ENCODE results near the gene BTRC.

The BTRC gene

DNA sequence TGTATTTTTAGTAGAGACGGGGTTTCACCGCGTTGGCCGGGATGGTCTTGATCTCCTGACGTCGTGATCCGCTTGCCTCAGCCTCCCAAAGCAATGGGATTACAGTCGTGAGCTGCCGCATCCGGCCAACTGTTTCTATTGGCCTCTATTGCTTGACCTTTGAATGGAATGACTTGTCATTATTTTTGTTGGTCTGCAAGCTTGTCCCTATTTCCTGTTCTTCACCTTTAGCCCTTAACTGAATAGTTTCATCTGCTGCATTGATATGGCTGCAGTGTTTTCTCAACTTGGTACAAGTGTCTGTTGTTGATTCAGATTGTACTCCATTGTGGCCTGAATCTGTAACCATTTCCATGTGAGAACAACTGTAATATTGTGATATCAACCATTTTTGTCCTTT lies 128.6 kb downstream of the BTRC start:
- no peaks in the 10 kb centered on the region for H3K9me3 ChIP-seq (ENCODE audit: control insufficient read depth, low read length)
- no peaks in the 10 kb centered on the region for H3K4me1 ChIP-seq (ENCODE audit: control insufficient read depth, insufficient read depth, low read length, poor library complexity, severe bottlenecking)
- 92 to 94% methylated on average over 8 to 10 of the region's 10 CpGs for WGBS, 2 experiments (ENCODE audit: insufficient coverage in 2 of 2)
- peaks cover 4% of the 10 kb centered on the region for H3K36me3 ChIP-seq (ENCODE audit: control insufficient read depth, insufficient read depth, low read length)
- no peak overlapping the region for H3K27ac ChIP-seq (ENCODE audit: low read depth, low read length, severe bottlenecking)
- no peak overlapping the region for H3K4me3 ChIP-seq (ENCODE audit: extremely low read depth, insufficient read depth, low read length, poor library complexity, severe bottlenecking)

DNA sequence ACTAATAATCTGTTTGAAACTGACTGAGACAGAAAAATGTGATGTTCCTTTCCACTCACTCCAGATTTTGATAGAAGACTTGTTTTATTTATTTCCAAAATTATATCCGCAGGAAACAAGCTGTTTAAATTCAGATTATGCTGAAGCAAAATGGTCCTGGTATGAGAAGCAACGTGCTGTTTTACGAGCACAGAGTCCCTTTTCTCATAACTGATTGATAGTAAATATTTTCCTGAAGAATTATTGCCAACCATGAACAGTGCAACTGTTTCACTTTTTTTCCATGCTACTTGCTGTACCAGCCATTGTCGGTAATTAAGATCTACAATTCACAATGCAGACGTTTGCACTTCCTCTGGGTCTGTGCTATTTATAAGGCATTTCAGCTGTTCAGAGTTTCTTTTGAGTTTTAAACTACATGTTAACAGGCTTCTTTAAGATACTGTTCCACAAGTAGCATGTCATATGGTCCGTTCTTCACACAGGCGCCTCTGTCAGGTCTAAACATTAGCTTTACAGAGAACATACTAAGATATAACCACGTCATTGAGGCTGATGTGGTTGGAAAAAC lies 130.3 kb downstream of the BTRC start:
- peaks cover 4% of the 10 kb centered on the region for H3K36me3 ChIP-seq (ENCODE audit: control insufficient read depth, insufficient read depth, low read length)
- H3K4me3 ChIP-seq (ENCODE audit: extremely low read depth, insufficient read depth, low read length, poor library complexity, severe bottlenecking) = no peak overlapping the region
- H3K9me3 ChIP-seq (ENCODE audit: control insufficient read depth, low read length) = no peaks in the 10 kb centered on the region
- 100% methylated on average over 1 of the region's 8 CpGs; no CpG with 5 or more reads in 1 of the 2 experiments for WGBS, 2 experiments (ENCODE audit: insufficient coverage in 2 of 2)
- no peaks in the 10 kb centered on the region for H3K4me1 ChIP-seq (ENCODE audit: control insufficient read depth, insufficient read depth, low read length, poor library complexity, severe bottlenecking)
- no peak overlapping the region for H3K27ac ChIP-seq (ENCODE audit: low read depth, low read length, severe bottlenecking)

DNA sequence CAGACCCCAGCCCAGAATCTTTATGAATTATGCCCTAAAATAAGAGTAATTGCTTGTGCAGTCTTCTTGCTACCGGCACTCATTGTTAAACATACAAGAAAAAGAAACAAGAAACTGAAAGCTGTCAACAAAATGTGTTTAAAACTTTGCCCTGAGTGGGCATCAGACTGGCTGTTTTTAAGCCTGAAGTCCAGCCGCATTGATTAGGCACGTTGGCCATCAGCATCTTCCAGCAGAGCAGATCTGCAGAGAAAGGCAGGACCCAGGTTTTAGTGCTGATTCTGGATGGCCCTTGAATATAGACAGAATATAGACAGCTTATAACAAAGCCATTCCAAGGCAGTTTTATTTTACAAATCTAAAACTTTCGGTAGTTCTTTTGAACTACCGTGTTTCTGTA lies 131.2 kb downstream of the BTRC start:
- peaks cover 3% of the 10 kb centered on the region for H3K36me3 ChIP-seq (ENCODE audit: control insufficient read depth, insufficient read depth, low read length)

DNA sequence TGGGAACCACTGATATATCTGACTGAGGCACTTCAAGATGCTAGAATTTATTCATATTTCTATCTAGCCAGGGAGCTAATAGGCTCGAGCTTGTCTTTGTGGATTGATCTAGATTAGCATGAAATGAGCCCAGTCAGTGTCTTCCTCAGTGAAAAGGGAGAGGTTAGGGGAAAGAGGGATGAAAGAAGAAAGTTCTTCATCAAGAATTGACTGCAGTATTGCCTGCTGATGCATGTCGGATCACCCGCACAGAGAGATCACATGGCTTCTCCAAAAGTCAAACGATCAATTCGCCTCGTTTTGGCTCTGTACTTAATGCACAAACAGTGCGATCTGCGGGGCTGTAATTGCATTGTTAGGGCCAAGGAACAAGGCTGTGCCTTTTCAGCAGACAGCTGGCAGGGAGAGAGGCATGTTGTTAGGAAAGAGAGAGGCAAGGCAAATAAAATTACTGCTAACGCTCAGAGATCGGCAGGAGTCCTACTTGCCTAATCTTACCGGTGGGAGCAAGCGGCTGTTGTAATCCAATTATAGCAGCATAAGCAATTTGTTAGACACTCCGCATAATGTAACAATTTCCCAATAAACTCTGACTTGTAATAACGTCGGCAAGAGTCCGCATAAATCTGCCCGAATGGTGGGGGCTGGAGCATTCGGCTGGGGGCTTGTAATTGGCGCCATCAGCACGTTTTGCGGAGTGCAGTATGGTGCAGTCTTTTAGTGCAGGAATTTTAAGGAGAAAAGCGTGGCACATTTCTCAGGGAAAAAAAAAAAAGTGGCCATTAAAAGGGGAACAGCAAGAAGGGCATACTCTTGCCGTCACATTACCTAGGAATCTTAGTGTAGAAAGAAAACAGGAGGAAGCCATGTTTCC lies 132.0 kb downstream of the BTRC start:
- H3K9me3 ChIP-seq (ENCODE audit: control insufficient read depth, low read length) = no peaks in the 10 kb centered on the region
- no peak overlapping the region for H3K27ac ChIP-seq (ENCODE audit: low read depth, low read length, severe bottlenecking)
- no peaks in the 10 kb centered on the region for H3K4me1 ChIP-seq (ENCODE audit: control insufficient read depth, insufficient read depth, low read length, poor library complexity, severe bottlenecking)
- no peaks in the 10 kb centered on the region for H3K36me3 ChIP-seq (ENCODE audit: control insufficient read depth, insufficient read depth, low read length)
- WGBS, 2 experiments (ENCODE audit: insufficient coverage in 2 of 2) = 75 to 78% methylated on average over 23 of the region's 23 CpGs
- no peak overlapping the region for H3K4me3 ChIP-seq (ENCODE audit: extremely low read depth, insufficient read depth, low read length, poor library complexity, severe bottlenecking)

More for the DNA sequence above, 131.2 kb downstream of the BTRC start:
- 93 to 95% methylated on average over 2 to 5 of the region's 5 CpGs for WGBS, 2 experiments (ENCODE audit: insufficient coverage in 2 of 2)
- Histone ChIP-seq H3K9me3 (ENCODE audit: control insufficient read depth, low read length) (no peaks in the 10 kb centered on the region), H3K4me3 (ENCODE audit: extremely low read depth, insufficient read depth, low read length, poor library complexity, severe bottlenecking) (no peak overlapping the region), H3K27ac (ENCODE audit: low read depth, low read length, severe bottlenecking) (no peak overlapping the region), H3K4me1 (ENCODE audit: control insufficient read depth, insufficient read depth, low read length, poor library complexity, severe bottlenecking) (no peaks in the 10 kb centered on the region)

DNA sequence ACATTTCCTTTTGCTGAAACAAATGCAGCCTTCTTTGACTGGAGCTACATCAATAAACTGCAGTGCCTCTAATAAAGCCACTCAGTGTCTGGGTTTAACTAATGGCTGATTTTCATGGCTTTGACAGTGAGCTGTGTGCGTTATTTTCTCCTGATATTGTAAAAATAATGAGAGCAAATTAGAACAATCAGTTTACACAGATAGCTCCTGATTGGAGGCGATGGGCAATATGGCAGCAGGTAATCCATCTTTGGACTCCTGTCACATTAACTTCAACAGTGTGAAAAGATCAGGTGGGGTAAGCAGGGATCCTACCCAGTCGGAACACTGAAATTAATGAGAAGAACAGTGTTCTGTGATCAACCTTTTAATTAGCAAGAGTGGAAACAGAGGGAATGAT lies 133.4 kb downstream of the BTRC start:
- H3K4me3 ChIP-seq (ENCODE audit: extremely low read depth, insufficient read depth, low read length, poor library complexity, severe bottlenecking) = no peak overlapping the region
- WGBS, 2 experiments (ENCODE audit: insufficient coverage in 2 of 2) = 100% methylated on average over 2 of the region's 3 CpGs; no CpG with 5 or more reads in 1 of the 2 experiments

DNA sequence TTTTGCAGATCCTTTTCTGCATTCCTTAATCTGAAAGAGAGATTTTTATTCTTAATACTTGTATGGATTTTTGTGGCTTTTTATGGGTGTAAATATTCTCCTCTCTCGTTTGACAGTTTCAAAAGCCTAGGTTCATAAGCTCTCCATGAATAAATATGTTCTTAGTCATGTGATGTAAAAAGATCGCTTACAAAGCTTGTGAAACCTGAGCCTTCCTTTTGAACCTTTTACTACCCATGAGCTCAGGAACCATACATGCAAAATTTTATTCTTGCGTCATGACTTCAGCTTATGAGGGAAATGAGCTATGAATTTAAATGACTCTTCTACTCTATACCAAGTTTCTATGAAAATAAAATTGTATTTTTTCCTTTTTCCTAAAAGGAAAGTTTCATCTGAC lies 135.4 kb downstream of the BTRC start:
- WGBS, 2 experiments (ENCODE audit: insufficient coverage in 2 of 2) = no CpG with 5 or more reads among the region's 3 CpGs
- no peaks in the 10 kb centered on the region for H3K4me1 ChIP-seq (ENCODE audit: control insufficient read depth, insufficient read depth, low read length, poor library complexity, severe bottlenecking)
- H3K4me3 ChIP-seq (ENCODE audit: extremely low read depth, insufficient read depth, low read length, poor library complexity, severe bottlenecking) = no peak overlapping the region
- no peaks in the 10 kb centered on the region for H3K36me3 ChIP-seq (ENCODE audit: control insufficient read depth, insufficient read depth, low read length)
- H3K27ac ChIP-seq (ENCODE audit: low read depth, low read length, severe bottlenecking) = no peak overlapping the region
- H3K9me3 ChIP-seq (ENCODE audit: control insufficient read depth, low read length) = no peaks in the 10 kb centered on the region

More for the DNA sequence above, 133.4 kb downstream of the BTRC start:
- Histone ChIP-seq H3K27ac (ENCODE audit: low read depth, low read length, severe bottlenecking) (no peak overlapping the region), H3K4me1 (ENCODE audit: control insufficient read depth, insufficient read depth, low read length, poor library complexity, severe bottlenecking) (no peaks in the 10 kb centered on the region), H3K36me3 (ENCODE audit: control insufficient read depth, insufficient read depth, low read length) (no peaks in the 10 kb centered on the region), H3K9me3 (ENCODE audit: control insufficient read depth, low read length) (no peaks in the 10 kb centered on the region)

DNA sequence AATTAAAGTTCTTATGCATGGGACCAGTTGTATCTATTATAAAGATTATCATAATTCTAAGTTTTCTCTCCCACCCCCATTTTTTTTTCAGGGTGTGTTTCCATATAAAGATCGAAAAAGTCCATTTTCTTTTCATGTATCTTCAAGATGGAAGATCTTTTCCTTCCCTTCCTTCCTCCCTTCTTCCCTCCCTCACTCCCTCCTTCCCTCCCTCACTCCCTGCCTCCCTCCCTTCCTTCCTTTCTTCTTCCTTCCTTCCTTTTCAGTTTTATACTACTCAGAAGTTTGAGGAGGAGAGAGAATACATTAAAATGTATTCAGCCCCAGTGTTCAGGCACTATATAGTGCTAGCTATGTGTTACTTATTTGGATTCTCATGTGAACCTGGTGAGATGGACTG lies 136.1 kb downstream of the BTRC start:
- Histone ChIP-seq H3K36me3 (ENCODE audit: control insufficient read depth, insufficient read depth, low read length) (no peaks in the 10 kb centered on the region), H3K4me1 (ENCODE audit: control insufficient read depth, insufficient read depth, low read length, poor library complexity, severe bottlenecking) (no peaks in the 10 kb centered on the region), H3K4me3 (ENCODE audit: extremely low read depth, insufficient read depth, low read length, poor library complexity, severe bottlenecking) (no peak overlapping the region), H3K27ac (ENCODE audit: low read depth, low read length, severe bottlenecking) (no peak overlapping the region), H3K9me3 (ENCODE audit: control insufficient read depth, low read length) (no peaks in the 10 kb centered on the region)
- WGBS, 2 experiments (ENCODE audit: insufficient coverage in 2 of 2) = no CpG with 5 or more reads among the region's 1 CpG

DNA sequence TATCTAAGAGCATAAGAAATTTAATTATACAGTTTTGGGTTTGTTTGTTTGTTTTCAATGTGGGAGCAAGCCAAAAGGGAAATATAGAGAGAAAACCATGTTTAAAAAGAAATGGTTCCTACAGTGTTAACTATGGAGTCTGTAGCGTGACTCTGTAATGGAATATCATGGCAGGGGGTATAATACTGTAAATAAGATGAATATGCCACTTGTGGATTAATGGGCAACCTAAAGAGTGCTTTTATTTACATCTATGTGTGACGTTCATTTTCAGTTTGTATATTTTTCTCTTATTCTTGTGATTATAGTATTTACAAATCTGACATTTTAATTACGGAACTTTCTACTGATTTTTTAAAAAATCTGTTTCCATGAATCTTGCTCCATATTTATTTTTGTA lies 138.2 kb downstream of the BTRC start:
- H3K9me3 ChIP-seq (ENCODE audit: control insufficient read depth, low read length) = no peaks in the 10 kb centered on the region
- H3K4me3 ChIP-seq (ENCODE audit: extremely low read depth, insufficient read depth, low read length, poor library complexity, severe bottlenecking) = no peak overlapping the region
- no peaks in the 10 kb centered on the region for H3K36me3 ChIP-seq (ENCODE audit: control insufficient read depth, insufficient read depth, low read length)
- no peak overlapping the region for H3K27ac ChIP-seq (ENCODE audit: low read depth, low read length, severe bottlenecking)
- 71 to 100% methylated on average over 1 of the region's 3 CpGs for WGBS, 2 experiments (ENCODE audit: insufficient coverage in 2 of 2)
- no peaks in the 10 kb centered on the region for H3K4me1 ChIP-seq (ENCODE audit: control insufficient read depth, insufficient read depth, low read length, poor library complexity, severe bottlenecking)

DNA sequence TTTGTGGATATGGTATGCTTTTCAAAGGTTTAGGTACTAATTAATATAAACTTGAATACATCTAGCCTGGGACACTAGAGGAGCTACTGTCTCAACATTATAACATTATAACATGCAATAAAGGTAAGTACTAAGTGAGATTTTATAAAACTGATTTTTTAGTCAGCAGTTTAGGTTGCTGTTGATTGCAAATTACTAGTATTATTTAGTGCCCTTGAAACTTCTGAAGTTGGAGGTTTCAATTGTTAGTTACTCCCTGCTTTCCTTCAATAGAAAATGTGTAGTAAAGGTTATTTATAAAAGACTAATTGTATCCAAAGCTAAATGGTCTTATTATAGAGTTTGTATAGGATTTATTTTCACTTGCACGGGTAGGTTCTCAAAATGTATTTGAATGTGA lies 138.8 kb downstream of the BTRC start:
- H3K27ac ChIP-seq (ENCODE audit: low read depth, low read length, severe bottlenecking) = no peak overlapping the region
- no CpG with 5 or more reads among the region's 1 CpG for whole genome bisulfite sequencing, 2 experiments (ENCODE audit: insufficient coverage in 2 of 2)

DNA sequence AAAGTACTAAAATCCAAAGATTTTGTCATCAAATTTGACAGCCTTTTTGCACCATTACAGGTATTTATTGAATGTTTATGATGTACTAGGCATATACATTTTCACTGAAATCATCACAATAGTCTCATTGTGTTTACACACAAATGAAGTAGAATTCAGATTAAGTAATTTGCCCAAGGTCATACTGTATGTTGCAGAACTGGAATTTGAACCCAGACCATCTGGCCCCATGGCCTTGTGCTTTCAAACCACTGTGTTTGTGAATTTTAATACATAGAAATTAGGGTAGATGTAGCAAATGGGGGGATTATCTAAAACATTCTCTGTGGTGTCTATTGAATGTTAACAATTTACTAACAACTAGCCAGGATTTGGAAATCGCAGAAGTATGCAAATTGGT lies 139.3 kb downstream of the BTRC start:
- no peak overlapping the region for H3K4me3 ChIP-seq (ENCODE audit: extremely low read depth, insufficient read depth, low read length, poor library complexity, severe bottlenecking)
- no peaks in the 10 kb centered on the region for H3K4me1 ChIP-seq (ENCODE audit: control insufficient read depth, insufficient read depth, low read length, poor library complexity, severe bottlenecking)
- H3K36me3 ChIP-seq (ENCODE audit: control insufficient read depth, insufficient read depth, low read length) = no peaks in the 10 kb centered on the region
- no peak overlapping the region for H3K27ac ChIP-seq (ENCODE audit: low read depth, low read length, severe bottlenecking)
- no peaks in the 10 kb centered on the region for H3K9me3 ChIP-seq (ENCODE audit: control insufficient read depth, low read length)
- no CpG with 5 or more reads among the region's 1 CpG for WGBS, 2 experiments (ENCODE audit: insufficient coverage in 2 of 2)

More for the DNA sequence above, 138.8 kb downstream of the BTRC start:
- Histone ChIP-seq H3K4me1 (ENCODE audit: control insufficient read depth, insufficient read depth, low read length, poor library complexity, severe bottlenecking) (no peaks in the 10 kb centered on the region), H3K9me3 (ENCODE audit: control insufficient read depth, low read length) (no peaks in the 10 kb centered on the region), H3K4me3 (ENCODE audit: extremely low read depth, insufficient read depth, low read length, poor library complexity, severe bottlenecking) (no peak overlapping the region), H3K36me3 (ENCODE audit: control insufficient read depth, insufficient read depth, low read length) (no peaks in the 10 kb centered on the region)

DNA sequence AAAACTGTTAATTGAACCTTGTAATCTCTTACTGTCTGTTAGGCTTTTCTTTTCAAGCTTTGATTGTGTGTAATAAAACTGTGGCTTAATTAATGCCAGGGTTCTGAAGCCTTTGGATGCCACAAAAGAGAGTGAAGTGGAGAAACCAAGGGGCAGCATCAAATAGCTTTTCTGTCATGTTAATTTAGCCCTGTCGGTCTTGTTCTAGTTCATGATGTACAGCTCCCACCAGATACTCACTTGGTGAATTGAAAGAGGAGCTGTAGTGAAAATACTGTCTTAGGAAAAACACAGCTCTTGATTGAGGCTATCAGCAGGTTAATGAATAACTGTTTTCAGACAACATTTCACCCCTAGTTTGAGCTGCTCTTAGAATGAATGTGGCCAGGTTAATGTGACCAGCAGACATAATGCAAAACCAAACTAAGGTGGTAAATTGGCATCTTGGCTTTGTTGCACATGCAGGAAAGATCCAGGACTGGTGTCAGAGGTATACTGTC lies 139.9 kb downstream of the BTRC start:
- no CpG with 5 or more reads among the region's 1 CpG for WGBS, 2 experiments (ENCODE audit: insufficient coverage in 2 of 2)
- no peak overlapping the region for H3K27ac ChIP-seq (ENCODE audit: low read depth, low read length, severe bottlenecking)
- no peak overlapping the region for H3K4me3 ChIP-seq (ENCODE audit: extremely low read depth, insufficient read depth, low read length, poor library complexity, severe bottlenecking)
- no peaks in the 10 kb centered on the region for H3K9me3 ChIP-seq (ENCODE audit: control insufficient read depth, low read length)
- H3K4me1 ChIP-seq (ENCODE audit: control insufficient read depth, insufficient read depth, low read length, poor library complexity, severe bottlenecking) = no peaks in the 10 kb centered on the region
- H3K36me3 ChIP-seq (ENCODE audit: control insufficient read depth, insufficient read depth, low read length) = no peaks in the 10 kb centered on the region

Data from mesodermal cell (in vitro differentiated cells).